ENCODE data around the gene EID2.

EID2 gene

DNA sequence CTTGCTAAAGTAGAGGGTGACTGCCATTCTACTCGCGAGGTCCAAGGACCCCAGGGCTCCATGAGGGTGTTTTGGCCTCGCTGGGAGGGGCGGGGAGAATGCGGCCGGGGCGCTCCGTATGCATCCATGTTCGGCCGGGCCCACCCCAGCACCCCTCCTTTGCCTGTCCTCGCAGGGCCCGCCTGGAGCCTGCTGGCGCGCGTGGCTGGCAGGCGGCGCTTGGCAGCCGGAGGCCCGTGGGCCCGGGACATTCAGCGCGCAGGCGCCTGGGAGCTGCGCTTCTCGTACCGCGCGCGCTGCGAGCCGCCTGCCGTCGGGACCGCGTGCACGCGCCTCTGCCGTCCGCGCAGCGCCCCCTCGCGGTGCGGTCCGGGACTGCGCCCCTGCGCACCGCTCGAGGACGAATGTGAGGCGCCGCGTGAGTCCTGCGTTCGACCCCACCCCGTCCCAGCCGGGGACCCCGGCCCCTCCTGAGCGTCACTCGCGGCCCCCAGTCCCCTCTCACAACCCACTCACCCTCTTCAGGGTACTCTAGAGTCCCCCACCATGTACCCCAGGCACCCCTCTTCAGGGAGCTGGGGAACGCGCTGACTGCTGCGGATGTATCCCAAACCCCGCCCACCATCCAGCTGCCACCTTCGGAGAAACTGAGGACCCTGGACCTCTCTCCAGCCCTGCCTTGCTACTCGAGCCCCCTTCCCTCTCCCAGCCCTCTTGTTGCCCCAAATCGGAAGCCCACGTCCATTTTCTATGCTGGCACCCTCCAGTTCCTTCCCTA is 37.1 kb downstream of the EID2 start:
- 33% methylated on average over 43 of the region's 69 CpGs for WGBS
- Histone ChIP-seq H3K23ac (ENCODE audit: low read length in 2 of 2) (no peak overlapping the region), H3K4me2 (ENCODE audit: low read length, poor library complexity, severe bottlenecking) (no peak overlapping the region), H3K4me1 (ENCODE audit: control insufficient read depth, insufficient read depth, low read depth, low read length) (peaks cover 31% of the 10 kb centered on the region), H3K4ac (ENCODE audit: low read depth in 1 of 2, low read length in 2 of 2) (no peak overlapping the region), H3K14ac (ENCODE audit: low read length in 2 of 2) (no peak overlapping the region), H4K8ac (ENCODE audit: low read length) (peak overlapping the region; percentile 21), H2BK12ac (ENCODE audit: low read length in 2 of 2) (no peak overlapping the region), H3K9me3 (ENCODE audit: control insufficient read depth, low read length) (no peaks in the 10 kb centered on the region), H2AK5ac (ENCODE audit: low read length, severe bottlenecking) (no peak overlapping the region), H3K9ac (ENCODE audit: low read length) (no peak overlapping the region), H3K27me3 (ENCODE audit: control insufficient read depth in 1 of 2, insufficient read depth in 1 of 2, low read length in 2 of 2) (peaks cover 66 to 80% of the 10 kb centered on the region in 2 experiments), H3K4me3 (ENCODE audit: insufficient read depth in 1 of 2, low read depth in 1 of 2, low read length in 2 of 2) (no peak overlapping the region), H4K91ac (ENCODE audit: low read length) (no peak overlapping the region), H2AFZ (ENCODE audit: low read depth, low read length) (no peak overlapping the region), H2BK5ac (ENCODE audit: low read depth, low read length, poor library complexity, severe bottlenecking) (no peak overlapping the region), H3K79me1 (replicated peaks; ENCODE audit: low read length, poor library complexity, severe bottlenecking) (no peaks in the 10 kb centered on the region), H3K36me3 (ENCODE audit: control insufficient read depth in 1 of 2, insufficient read depth in 2 of 2, low read depth in 1 of 2, low read length in 2 of 2) (no peaks in the 10 kb centered on the region), H3K27ac (ENCODE audit: low read length, poor library complexity, severe bottlenecking) (no peak overlapping the region), H2BK120ac (ENCODE audit: low read depth, low read length) (no peak overlapping the region), H3K18ac (ENCODE audit: low read depth in 1 of 2, low read length in 2 of 2) (no peak overlapping the region), H2BK15ac (ENCODE audit: low read depth, poor library complexity, severe bottlenecking) (no peak overlapping the region)
- DNase-seq: peak; percentile 53

DNA sequence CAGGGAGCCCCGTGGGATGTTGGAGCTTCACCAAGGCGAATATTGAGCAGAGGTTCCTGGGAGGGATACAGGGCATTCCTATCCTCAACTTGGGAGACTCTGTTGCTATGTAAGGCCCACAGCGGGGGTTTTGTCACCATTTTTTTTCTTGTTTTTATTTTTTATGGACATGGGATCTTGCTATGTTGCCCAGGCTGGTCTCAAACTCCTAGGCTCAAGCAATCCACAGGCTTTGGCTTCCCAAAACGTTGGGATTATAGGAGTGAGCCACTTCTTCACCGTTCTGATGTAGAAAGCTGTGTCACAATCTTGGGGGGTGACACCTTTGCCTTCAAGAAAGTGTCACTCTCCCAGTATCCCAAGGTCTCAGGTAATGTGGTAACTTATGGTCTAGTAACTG is 38.6 kb downstream of the EID2 start:
- no peak overlapping the region for H2AFZ ChIP-seq (ENCODE audit: low read depth, low read length)
- H3K27me3 ChIP-seq (ENCODE audit: control insufficient read depth in 1 of 2, insufficient read depth in 1 of 2, low read length in 2 of 2): peaks cover 66 to 81% of the 10 kb centered on the region in 2 experiments
- no peak overlapping the region for H4K91ac ChIP-seq (ENCODE audit: low read length)
- H3K9ac ChIP-seq (ENCODE audit: low read length): no peak overlapping the region
- no peak overlapping the region for H3K18ac ChIP-seq (ENCODE audit: low read depth in 1 of 2, low read length in 2 of 2)
- H3K9me3 ChIP-seq (ENCODE audit: control insufficient read depth, low read length): no peaks in the 10 kb centered on the region
- WGBS: 72% methylated on average over 5 of the region's 5 CpGs
- no peak overlapping the region for H3K4me2 ChIP-seq (ENCODE audit: low read length, poor library complexity, severe bottlenecking)
- no peak overlapping the region for H2BK15ac ChIP-seq (ENCODE audit: low read depth, poor library complexity, severe bottlenecking)
- no peak overlapping the region for H2BK12ac ChIP-seq (ENCODE audit: low read length in 2 of 2)
- H3K14ac ChIP-seq (ENCODE audit: low read length in 2 of 2): no peak overlapping the region
- H3K23ac ChIP-seq (ENCODE audit: low read length in 2 of 2): no peak overlapping the region
- no peak overlapping the region for H3K4ac ChIP-seq (ENCODE audit: low read depth in 1 of 2, low read length in 2 of 2)
- DNase-seq: no peak
- no peak overlapping the region for H4K8ac ChIP-seq (ENCODE audit: low read length)
- peaks cover 24% of the 10 kb centered on the region for H3K4me1 ChIP-seq (ENCODE audit: control insufficient read depth, insufficient read depth, low read depth, low read length)
- H2AK5ac ChIP-seq (ENCODE audit: low read length, severe bottlenecking): no peak overlapping the region
- no peaks in the 10 kb centered on the region for H3K36me3 ChIP-seq (ENCODE audit: control insufficient read depth in 1 of 2, insufficient read depth in 2 of 2, low read depth in 1 of 2, low read length in 2 of 2)
- no peak overlapping the region for H3K4me3 ChIP-seq (ENCODE audit: insufficient read depth in 1 of 2, low read depth in 1 of 2, low read length in 2 of 2)
- H3K27ac ChIP-seq (ENCODE audit: low read length, poor library complexity, severe bottlenecking): no peak overlapping the region
- no peaks in the 10 kb centered on the region for H3K79me1 ChIP-seq (replicated peaks; ENCODE audit: low read length, poor library complexity, severe bottlenecking)
- no peak overlapping the region for H2BK120ac ChIP-seq (ENCODE audit: low read depth, low read length)
- H2BK5ac ChIP-seq (ENCODE audit: low read depth, low read length, poor library complexity, severe bottlenecking): no peak overlapping the region

GRCh38 chr19:39500543-39500942 is 39.4 kb downstream of the EID2 start:
- Histone ChIP-seq H2BK120ac (ENCODE audit: low read depth, low read length) (no peak overlapping the region), H3K79me1 (replicated peaks; ENCODE audit: low read length, poor library complexity, severe bottlenecking) (no peaks in the 10 kb centered on the region), H3K36me3 (ENCODE audit: control insufficient read depth in 1 of 2, insufficient read depth in 2 of 2, low read depth in 1 of 2, low read length in 2 of 2) (no peaks in the 10 kb centered on the region), H2AK5ac (ENCODE audit: low read length, severe bottlenecking) (no peak overlapping the region), H3K27me3 (ENCODE audit: control insufficient read depth in 1 of 2, insufficient read depth in 1 of 2, low read length in 2 of 2) (peaks cover 67 to 86% of the 10 kb centered on the region in 2 experiments), H3K4me2 (ENCODE audit: low read length, poor library complexity, severe bottlenecking) (no peak overlapping the region), H3K14ac (ENCODE audit: low read length in 2 of 2) (no peak overlapping the region), H3K23ac (ENCODE audit: low read length in 2 of 2) (no peak overlapping the region), H2BK15ac (ENCODE audit: low read depth, poor library complexity, severe bottlenecking) (no peak overlapping the region), H3K9ac (ENCODE audit: low read length) (no peak overlapping the region), H4K91ac (ENCODE audit: low read length) (no peak overlapping the region), H3K4ac (ENCODE audit: low read depth in 1 of 2, low read length in 2 of 2) (no peak overlapping the region), H4K8ac (ENCODE audit: low read length) (no peak overlapping the region), H3K27ac (ENCODE audit: low read length, poor library complexity, severe bottlenecking) (no peak overlapping the region), H3K9me3 (ENCODE audit: control insufficient read depth, low read length) (no peaks in the 10 kb centered on the region), H3K18ac (ENCODE audit: low read depth in 1 of 2, low read length in 2 of 2) (no peak overlapping the region), H3K4me1 (ENCODE audit: control insufficient read depth, insufficient read depth, low read depth, low read length) (peaks cover 24% of the 10 kb centered on the region), H2BK5ac (ENCODE audit: low read depth, low read length, poor library complexity, severe bottlenecking) (no peak overlapping the region), H2BK12ac (ENCODE audit: low read length in 2 of 2) (no peak overlapping the region), H2AFZ (ENCODE audit: low read depth, low read length) (no peak overlapping the region), H3K4me3 (ENCODE audit: insufficient read depth in 1 of 2, low read depth in 1 of 2, low read length in 2 of 2) (no peak overlapping the region)
- no peak for DNase-seq
- 69% methylated on average over 4 of the region's 4 CpGs for WGBS

DNA sequence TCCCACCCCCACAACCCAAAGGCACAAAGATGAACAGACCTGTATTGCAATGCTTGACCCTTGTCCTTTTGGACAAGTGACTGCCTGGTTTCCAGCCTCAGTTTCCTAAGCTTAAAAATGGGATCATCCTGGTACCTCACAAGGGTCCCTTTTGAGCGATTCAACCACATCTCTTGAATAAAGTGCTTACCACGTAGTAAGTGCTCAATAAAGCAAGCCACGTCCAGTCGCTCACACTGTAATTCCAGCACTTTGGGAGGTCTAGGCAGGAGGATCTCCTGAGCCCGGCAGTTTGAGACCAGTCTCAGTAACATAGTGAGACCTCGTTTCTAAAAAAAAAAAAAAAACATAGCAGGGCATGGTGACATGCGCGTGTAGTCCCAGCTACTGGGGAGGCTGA is 40.0 kb downstream of the EID2 start:
- Histone ChIP-seq H2AFZ (ENCODE audit: low read depth, low read length) (no peak overlapping the region), H4K91ac (ENCODE audit: low read length) (no peak overlapping the region), H3K4ac (ENCODE audit: low read depth in 1 of 2, low read length in 2 of 2) (no peak overlapping the region), H3K23ac (ENCODE audit: low read length in 2 of 2) (no peak overlapping the region), H3K79me1 (replicated peaks; ENCODE audit: low read length, poor library complexity, severe bottlenecking) (no peaks in the 10 kb centered on the region), H3K27ac (ENCODE audit: low read length, poor library complexity, severe bottlenecking) (no peak overlapping the region), H2BK120ac (ENCODE audit: low read depth, low read length) (no peak overlapping the region), H4K8ac (ENCODE audit: low read length) (no peak overlapping the region), H3K4me3 (ENCODE audit: insufficient read depth in 1 of 2, low read depth in 1 of 2, low read length in 2 of 2) (no peak overlapping the region), H3K27me3 (ENCODE audit: control insufficient read depth in 1 of 2, insufficient read depth in 1 of 2, low read length in 2 of 2) (peaks cover 66 to 81% of the 10 kb centered on the region in 2 experiments), H3K36me3 (ENCODE audit: control insufficient read depth in 1 of 2, insufficient read depth in 2 of 2, low read depth in 1 of 2, low read length in 2 of 2) (no peaks in the 10 kb centered on the region), H2BK5ac (ENCODE audit: low read depth, low read length, poor library complexity, severe bottlenecking) (no peak overlapping the region), H3K9ac (ENCODE audit: low read length) (no peak overlapping the region), H3K14ac (ENCODE audit: low read length in 2 of 2) (no peak overlapping the region), H3K18ac (ENCODE audit: low read depth in 1 of 2, low read length in 2 of 2) (no peak overlapping the region), H3K4me1 (ENCODE audit: control insufficient read depth, insufficient read depth, low read depth, low read length) (peaks cover 24% of the 10 kb centered on the region), H3K4me2 (ENCODE audit: low read length, poor library complexity, severe bottlenecking) (no peak overlapping the region), H2BK12ac (ENCODE audit: low read length in 2 of 2) (no peak overlapping the region), H2BK15ac (ENCODE audit: low read depth, poor library complexity, severe bottlenecking) (no peak overlapping the region), H2AK5ac (ENCODE audit: low read length, severe bottlenecking) (no peak overlapping the region), H3K9me3 (ENCODE audit: control insufficient read depth, low read length) (no peaks in the 10 kb centered on the region)
- WGBS: 92% methylated on average over 8 of the region's 8 CpGs
- DNase-seq: no peak

Data from mesenchymal stem cell (in vitro differentiated cells and primary cell).